ENCODE results near the gene TMEM115. TPM values are rescaled to one million over a fixed set of nuclear protein-coding genes. Genes with fewer than 3 reads are reported as not detected.

The TMEM115 gene
- total and polyA plus RNA-seq, 2 experiments from 2014 or later, result 17.8 to 49.2 TPM

DNA sequence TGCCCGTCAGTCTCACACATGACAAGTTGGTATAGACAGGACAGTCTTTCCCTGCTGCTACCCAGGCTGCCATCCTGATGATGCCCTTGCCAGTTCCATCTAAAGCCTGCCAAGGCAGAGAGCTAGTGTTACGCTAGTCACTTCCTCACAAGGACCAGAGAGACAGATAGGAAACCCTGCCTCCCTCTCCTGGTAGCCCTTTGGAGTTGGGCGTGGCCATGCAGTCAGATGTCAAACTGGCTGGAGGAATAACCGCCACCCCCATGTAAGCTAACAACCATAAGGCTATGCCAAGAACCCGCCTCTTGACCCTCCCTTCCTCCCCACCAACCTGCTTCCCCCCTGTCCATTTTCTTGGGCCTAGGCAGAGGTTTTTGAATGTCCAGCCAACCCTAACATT, 2.8 kb downstream of the TMEM115 start (continued):
- TF ChIP-seq, protein P1, sequence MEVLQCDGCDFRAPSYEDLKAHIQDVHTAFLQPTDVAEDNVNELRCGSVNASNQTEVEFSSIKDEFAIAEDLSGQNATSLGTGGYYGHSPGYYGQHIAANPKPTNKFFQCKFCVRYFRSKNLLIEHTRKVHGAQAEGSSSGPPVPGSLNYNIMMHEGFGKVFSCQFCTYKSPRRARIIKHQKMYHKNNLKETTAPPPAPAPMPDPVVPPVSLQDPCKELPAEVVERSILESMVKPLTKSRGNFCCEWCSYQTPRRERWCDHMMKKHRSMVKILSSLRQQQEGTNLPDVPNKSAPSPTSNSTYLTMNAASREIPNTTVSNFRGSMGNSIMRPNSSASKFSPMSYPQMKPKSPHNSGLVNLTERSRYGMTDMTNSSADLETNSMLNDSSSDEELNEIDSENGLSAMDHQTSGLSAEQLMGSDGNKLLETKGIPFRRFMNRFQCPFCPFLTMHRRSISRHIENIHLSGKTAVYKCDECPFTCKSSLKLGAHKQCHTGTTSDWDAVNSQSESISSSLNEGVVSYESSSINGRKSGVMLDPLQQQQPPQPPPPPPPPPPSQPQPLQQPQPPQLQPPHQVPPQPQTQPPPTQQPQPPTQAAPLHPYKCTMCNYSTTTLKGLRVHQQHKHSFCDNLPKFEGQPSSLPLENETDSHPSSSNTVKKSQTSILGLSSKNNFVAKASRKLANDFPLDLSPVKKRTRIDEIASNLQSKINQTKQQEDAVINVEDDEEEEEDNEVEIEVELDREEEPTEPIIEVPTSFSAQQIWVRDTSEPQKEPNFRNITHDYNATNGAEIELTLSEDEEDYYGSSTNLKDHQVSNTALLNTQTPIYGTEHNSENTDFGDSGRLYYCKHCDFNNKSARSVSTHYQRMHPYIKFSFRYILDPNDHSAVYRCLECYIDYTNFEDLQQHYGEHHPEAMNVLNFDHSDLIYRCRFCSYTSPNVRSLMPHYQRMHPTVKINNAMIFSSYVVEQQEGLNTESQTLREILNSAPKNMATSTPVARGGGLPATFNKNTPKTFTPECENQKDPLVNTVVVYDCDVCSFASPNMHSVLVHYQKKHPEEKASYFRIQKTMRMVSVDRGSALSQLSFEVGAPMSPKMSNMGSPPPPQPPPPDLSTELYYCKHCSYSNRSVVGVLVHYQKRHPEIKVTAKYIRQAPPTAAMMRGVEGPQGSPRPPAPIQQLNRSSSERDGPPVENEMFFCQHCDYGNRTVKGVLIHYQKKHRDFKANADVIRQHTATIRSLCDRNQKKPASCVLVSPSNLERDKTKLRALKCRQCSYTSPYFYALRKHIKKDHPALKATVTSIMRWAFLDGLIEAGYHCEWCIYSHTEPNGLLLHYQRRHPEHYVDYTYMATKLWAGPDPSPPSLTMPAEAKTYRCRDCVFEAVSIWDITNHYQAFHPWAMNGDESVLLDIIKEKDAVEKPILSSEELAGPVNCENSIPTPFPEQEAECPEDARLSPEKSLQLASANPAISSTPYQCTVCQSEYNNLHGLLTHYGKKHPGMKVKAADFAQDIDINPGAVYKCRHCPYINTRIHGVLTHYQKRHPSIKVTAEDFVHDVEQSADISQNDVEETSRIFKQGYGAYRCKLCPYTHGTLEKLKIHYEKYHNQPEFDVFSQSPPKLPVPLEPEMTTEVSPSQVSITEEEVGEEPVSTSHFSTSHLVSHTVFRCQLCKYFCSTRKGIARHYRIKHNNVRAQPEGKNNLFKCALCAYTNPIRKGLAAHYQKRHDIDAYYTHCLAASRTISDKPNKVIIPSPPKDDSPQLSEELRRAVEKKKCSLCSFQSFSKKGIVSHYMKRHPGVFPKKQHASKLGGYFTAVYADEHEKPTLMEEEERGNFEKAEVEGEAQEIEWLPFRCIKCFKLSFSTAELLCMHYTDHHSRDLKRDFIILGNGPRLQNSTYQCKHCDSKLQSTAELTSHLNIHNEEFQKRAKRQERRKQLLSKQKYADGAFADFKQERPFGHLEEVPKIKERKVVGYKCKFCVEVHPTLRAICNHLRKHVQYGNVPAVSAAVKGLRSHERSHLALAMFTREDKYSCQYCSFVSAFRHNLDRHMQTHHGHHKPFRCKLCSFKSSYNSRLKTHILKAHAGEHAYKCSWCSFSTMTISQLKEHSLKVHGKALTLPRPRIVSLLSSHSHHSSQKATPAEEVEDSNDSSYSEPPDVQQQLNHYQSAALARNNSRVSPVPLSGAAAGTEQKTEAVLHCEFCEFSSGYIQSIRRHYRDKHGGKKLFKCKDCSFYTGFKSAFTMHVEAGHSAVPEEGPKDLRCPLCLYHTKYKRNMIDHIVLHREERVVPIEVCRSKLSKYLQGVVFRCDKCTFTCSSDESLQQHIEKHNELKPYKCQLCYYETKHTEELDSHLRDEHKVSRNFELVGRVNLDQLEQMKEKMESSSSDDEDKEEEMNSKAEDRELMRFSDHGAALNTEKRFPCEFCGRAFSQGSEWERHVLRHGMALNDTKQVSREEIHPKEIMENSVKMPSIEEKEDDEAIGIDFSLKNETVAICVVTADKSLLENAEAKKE (CRISPR knock-in tag; IDR thresholded peaks at IDR 0.05), result no peak
- TF ChIP-seq EZH2phosphoT487 (IDR thresholded peaks at IDR 0.05; ENCODE audit: unreplicated experiment) (no peak), JUNB (IDR thresholded peaks at IDR 0.05; ENCODE audit: unreplicated experiment) (no peak), EZH2 (IDR thresholded peaks at IDR 0.05; ENCODE audit: low read depth, unreplicated experiment) (no peak), STAT1 (IDR thresholded peaks at IDR 0.05; ENCODE audit: unreplicated experiment) (no peak), ZNF331 (CRISPR knock-in tag; IDR thresholded peaks at IDR 0.05; ENCODE audit: low read depth) (no peak), CREB1 (CRISPR knock-in tag; IDR thresholded peaks at IDR 0.05; ENCODE audit: low read depth) (no peak), POLR2AphosphoS5 (IDR thresholded peaks at IDR 0.05; ENCODE audit: low read depth) (no peak)
- TF ChIP-seq, protein P2, sequence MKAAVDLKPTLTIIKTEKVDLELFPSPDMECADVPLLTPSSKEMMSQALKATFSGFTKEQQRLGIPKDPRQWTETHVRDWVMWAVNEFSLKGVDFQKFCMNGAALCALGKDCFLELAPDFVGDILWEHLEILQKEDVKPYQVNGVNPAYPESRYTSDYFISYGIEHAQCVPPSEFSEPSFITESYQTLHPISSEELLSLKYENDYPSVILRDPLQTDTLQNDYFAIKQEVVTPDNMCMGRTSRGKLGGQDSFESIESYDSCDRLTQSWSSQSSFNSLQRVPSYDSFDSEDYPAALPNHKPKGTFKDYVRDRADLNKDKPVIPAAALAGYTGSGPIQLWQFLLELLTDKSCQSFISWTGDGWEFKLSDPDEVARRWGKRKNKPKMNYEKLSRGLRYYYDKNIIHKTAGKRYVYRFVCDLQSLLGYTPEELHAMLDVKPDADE (IDR thresholded peaks at IDR 0.05), result no peak

Measured in GM23338 (cell line).